Measurements from ENCODE around the gene KCNH1.

DNA sequence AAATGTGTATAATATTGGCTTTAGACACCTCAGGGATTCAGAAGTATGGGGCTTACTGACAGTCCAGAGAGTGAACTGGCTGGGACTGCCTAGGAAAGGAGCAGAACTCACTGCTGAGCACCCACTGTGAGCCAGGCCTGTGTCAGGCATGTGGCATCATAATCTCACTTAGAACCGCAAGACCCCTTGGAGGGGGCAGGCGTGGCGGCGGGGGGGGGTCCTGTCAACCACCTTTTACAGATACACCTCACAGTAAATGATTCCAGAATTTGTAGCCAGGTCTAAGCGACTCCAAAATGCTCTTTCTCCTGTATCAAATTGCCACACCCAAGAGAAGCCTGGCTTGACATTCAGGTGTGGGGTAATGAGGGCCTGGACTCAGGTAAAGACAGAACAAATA is 235.5 kb downstream of the KCNH1 start:
- no peak for TF ChIP-seq POLR2AphosphoS5 (IDR thresholded peaks at IDR 0.05)
- TF ChIP-seq EZH2 (IDR thresholded peaks at IDR 0.05; ENCODE audit: borderline replicate concordance, insufficient read depth, low read length, poor library complexity, severe bottlenecking): no peak
- TF ChIP-seq CTCF (IDR thresholded peaks at IDR 0.05; ENCODE audit: poor library complexity, severe bottlenecking): no peak
- TF ChIP-seq EP300 (conservative IDR thresholded peaks at IDR 0.05; ENCODE audit: poor library complexity, severe bottlenecking): no peak
- no peak for TF ChIP-seq RAD21 (conservative IDR thresholded peaks at IDR 0.05)
- TF ChIP-seq REST (IDR thresholded peaks at IDR 0.05; ENCODE audit: borderline replicate concordance): no peak
- TF ChIP-seq TAF1 (IDR thresholded peaks at IDR 0.05; ENCODE audit: low read depth): no peak
- no peak for TF ChIP-seq SMC3 (conservative IDR thresholded peaks at IDR 0.05; ENCODE audit: poor library complexity)
- TF ChIP-seq MXI1 (conservative IDR thresholded peaks at IDR 0.05; ENCODE audit: poor library complexity, severe bottlenecking): no peak

All from neural cell (in vitro differentiated cells).